H9 (cell line): ENCODE results near the gene LRTM2. TPM values are rescaled to one million over a fixed set of nuclear protein-coding genes. Genes with fewer than 3 reads are reported as not detected.

ENCODE experiments used
- DNase-seq: peaks from one replicate; pipeline ENCODE4 v3.0.0-alpha.2; 2017
- H2AFZ ChIP-seq: one replicate; pipeline ENCODE4 v1.6.1; 2013; ENCODE audit warnings: mild to moderate bottlenecking, low read length, control low read depth, moderate library complexity
- H2AK5ac ChIP-seq: 2 replicates; pipeline ENCODE4 v1.6.1; 2013; ENCODE audit warnings: low read length, control low read depth, mixed read lengths; ENCODE audit not compliant: insufficient read length
- H2BK120ac ChIP-seq: one replicate; pipeline ENCODE4 v1.6.1; 2013; ENCODE audit warnings: low read depth, mild to moderate bottlenecking, low read length, control low read depth, inconsistent platforms; ENCODE audit not compliant: poor library complexity, severe bottlenecking
- H2BK12ac ChIP-seq: 2 replicates; pipeline ENCODE4 v1.6.1; 2013; ENCODE audit warnings: low read length, control low read depth, mixed read lengths, low read depth; ENCODE audit not compliant: insufficient read length
- H2BK15ac ChIP-seq: 2 replicates; pipeline ENCODE4 v1.6.1; 2013; ENCODE audit warnings: low read depth, low read length, control low read depth
- H2BK20ac ChIP-seq: one replicate; pipeline ENCODE4 v1.6.1; 2013; ENCODE audit warnings: low read depth, mild to moderate bottlenecking, low read length, control low read depth, inconsistent platforms; ENCODE audit not compliant: poor library complexity, severe bottlenecking
- H2BK5ac ChIP-seq: 2 replicates; pipeline ENCODE4 v1.6.1; 2013; ENCODE audit warnings: low read length, control low read depth, mixed read lengths; ENCODE audit not compliant: insufficient read length
- H3K14ac ChIP-seq: 2 replicates; pipeline ENCODE4 v1.6.1; 2013; ENCODE audit warnings: low read length, control low read depth; ENCODE audit not compliant: insufficient read depth
- H3K18ac ChIP-seq: 2 replicates; pipeline ENCODE4 v1.6.1; 2013; ENCODE audit warnings: low read depth, mild to moderate bottlenecking, mixed read lengths, low read length, control low read depth; ENCODE audit not compliant: insufficient read length
- H3K23ac ChIP-seq: 2 replicates; pipeline ENCODE4 v1.6.1; 2013; ENCODE audit warnings: low read length, control low read depth, mixed read lengths, low read depth; ENCODE audit not compliant: insufficient read length
- H3K23me2 ChIP-seq: 2 replicates; pipeline ENCODE4 v1.6.1; 2013; ENCODE audit warnings: low read depth, mild to moderate bottlenecking, mixed read lengths, low read length, control low read depth; ENCODE audit not compliant: insufficient read length, poor library complexity, severe bottlenecking
- H3K27ac ChIP-seq: 2 replicates; pipeline ENCODE4 v1.5.1; 2013; ENCODE audit warnings: low read length, control low read depth, mixed read lengths, low read depth; ENCODE audit not compliant: insufficient read length
- H3K27me3 ChIP-seq: 2 replicates; pipeline ENCODE4 v1.6.1; 2013; ENCODE audit warnings: low read length, control low read depth, inconsistent platforms; ENCODE audit not compliant: insufficient read depth
- H3K4ac ChIP-seq: 2 replicates; pipeline ENCODE4 v1.6.1; 2013; ENCODE audit warnings: low read depth, mild to moderate bottlenecking, control low read depth, inconsistent platforms, low read length, moderate library complexity
- H3K4me1 ChIP-seq: 2 replicates; pipeline ENCODE4 v1.6.1; 2013; ENCODE audit warnings: low read length, control low read depth, inconsistent platforms; ENCODE audit not compliant: insufficient read depth
- H3K4me2 ChIP-seq: 2 replicates; pipeline ENCODE4 v1.6.1; 2013; ENCODE audit warnings: low read length, control low read depth, mixed read lengths; ENCODE audit not compliant: insufficient read length, insufficient read depth
- H3K56ac ChIP-seq: 2 replicates; pipeline ENCODE4 v1.6.1; 2013; ENCODE audit warnings: low read depth, mild to moderate bottlenecking, mixed read lengths, low read length, control low read depth; ENCODE audit not compliant: insufficient read length
- H3K79me1 ChIP-seq: 2 replicates; pipeline ENCODE4 v1.6.1; 2013; ENCODE audit warnings: low read depth, mild to moderate bottlenecking, moderate library complexity, low read length, control low read depth, inconsistent platforms; ENCODE audit not compliant: insufficient read depth, poor library complexity, severe bottlenecking
- H3K79me2 ChIP-seq: 2 replicates; pipeline ENCODE4 v1.6.1; 2013; ENCODE audit warnings: low read length, control low read depth, inconsistent platforms; ENCODE audit not compliant: insufficient read depth
- H3K9ac ChIP-seq: 2 replicates; pipeline ENCODE4 v1.6.1; 2013; ENCODE audit warnings: low read length, control low read depth, mixed read lengths; ENCODE audit not compliant: insufficient read length; ENCODE audit errors: extremely low read depth
- H3K9me3 ChIP-seq: one replicate; pipeline ENCODE4 v1.6.1; 2013; ENCODE audit warnings: low read depth, low read length, inconsistent platforms; ENCODE audit not compliant: control insufficient read depth
- H3T11ph ChIP-seq: one replicate; pipeline ENCODE4 v1.6.1; 2013; ENCODE audit warnings: mild to moderate bottlenecking, low read length, control low read depth, inconsistent platforms
- H4K20me1 ChIP-seq: one replicate; pipeline ENCODE4 v1.6.1; 2013; ENCODE audit not compliant: control insufficient read depth, insufficient read length, insufficient read depth
- H4K5ac ChIP-seq: 2 replicates; pipeline ENCODE4 v1.6.1; 2013; ENCODE audit warnings: low read depth, mild to moderate bottlenecking, mixed read lengths, low read length, control low read depth; ENCODE audit not compliant: insufficient read length
- H4K8ac ChIP-seq: replicated peaks from 2 replicates; pipeline ENCODE4 v1.6.1; 2013; ENCODE audit warnings: low read length, control low read depth, mixed read lengths, low read depth; ENCODE audit not compliant: insufficient read length
- H4K91ac ChIP-seq: 2 replicates; pipeline ENCODE4 v1.6.1; 2013; ENCODE audit warnings: low read depth, mild to moderate bottlenecking, moderate library complexity, mixed read lengths, low read length, control low read depth; ENCODE audit not compliant: insufficient read length
- H3K27ac Mint-ChIP-seq, 3 experiments: 2 replicates in 2 of 3; 3 replicates in 1 of 3; pipeline ENCODE4 v1.8.0; 2020 to 2021; ENCODE audit warnings: mixed read lengths in 3 of 3, mild to moderate bottlenecking in 1 of 3, moderate library complexity in 1 of 3
- H3K27me3 Mint-ChIP-seq: 2 replicates; pipeline ENCODE4 v1.8.0; 2021; ENCODE audit warnings: low read depth, mild to moderate bottlenecking, moderate library complexity, mixed read lengths
- H3K36me3 Mint-ChIP-seq, 3 experiments: 2 replicates in 2 of 3; 3 replicates in 1 of 3; pipeline ENCODE4 v1.8.0; 2020 to 2021; ENCODE audit warnings: low read depth in 3 of 3, mixed read lengths in 3 of 3; ENCODE audit not compliant: insufficient read depth in 1 of 3
- H3K4me1 Mint-ChIP-seq, 2 experiments: 2 replicates each; pipeline ENCODE4 v1.8.0; 2020; ENCODE audit warnings: mixed read lengths in 2 of 2
- H3K4me3 Mint-ChIP-seq, 2 experiments: 2 replicates in 1 of 2; 3 replicates in 1 of 2; pipeline ENCODE4 v1.8.0; 2020 to 2021; ENCODE audit warnings: mild to moderate bottlenecking in 2 of 2, mixed read lengths in 2 of 2, moderate library complexity in 1 of 2
- H3K9me3 Mint-ChIP-seq, 2 experiments: 2 replicates in 1 of 2; 3 replicates in 1 of 2; pipeline ENCODE4 v1.8.0; 2020; ENCODE audit warnings: mild to moderate bottlenecking in 2 of 2, mixed read lengths in 2 of 2, moderate library complexity in 1 of 2
- CTCF ChIP-seq: fragments of 200-600 bp; sonication (generic); conservative IDR thresholded peaks from 3 replicates; pipeline ENCODE4 v1.8.0; 2021; ENCODE audit warnings: antibody characterized with exemption, mild to moderate bottlenecking
- WGBS: extraction: QIAGEN DNeasy Blood & Tissue Kit; methylation state at CpG from one replicate; pipeline ENCODE4 v1.1.7; 2013; ENCODE audit warnings: missing lambda C conversion rate, low lambda C conversion rate, mixed read lengths; ENCODE audit not compliant: insufficient read length; ENCODE audit errors: extremely low coverage; 5-methylcytosine and 5-hydroxymethylcytosine counted together
- total RNA-seq: library from RNA; stranded (reverse); gene quantifications from 2 replicates; pipeline ENCODE4 v1.2.1, GENCODE V29; 2021

The LRTM2 gene
- total RNA-seq, 1 experiment from 2014 or later, result not detected

GRCh38 chr12:1826867-1827705 is 6.7 kb downstream of the LRTM2 start:
- TF ChIP-seq CTCF, result no peak
- Mint-ChIP-seq H3K27ac (no peak overlapping the region; a peak in 1 of 7 replicates), H3K4me1 (peaks cover 8 to 42% of the 10 kb centered on the region in 2 experiments), H3K27me3 (peaks cover 30% of the 10 kb centered on the region), H3K36me3 (no peaks in the 10 kb centered on the region), H3K9me3 (no peaks in the 10 kb centered on the region), H3K4me3 (no peak overlapping the region)
- no peaks in the 10 kb centered on the region for H3K4me1 ChIP-seq
- no peak overlapping the region for H3K27ac ChIP-seq
- H3K79me1 ChIP-seq, result no peaks in the 10 kb centered on the region
- no peak overlapping the region for H4K8ac ChIP-seq
- no peaks in the 10 kb centered on the region for H3K79me2 ChIP-seq
- H2BK20ac ChIP-seq, result no peak overlapping the region
- no peak overlapping the region for H3K9ac ChIP-seq
- no peak overlapping the region for H2AFZ ChIP-seq
- H3K14ac ChIP-seq, result no peak overlapping the region
- no peak for DNase-seq
- H3K9me3 ChIP-seq, result no peaks in the 10 kb centered on the region
- no peaks in the 10 kb centered on the region for H3K27me3 ChIP-seq
- H3K18ac ChIP-seq, result no peak overlapping the region
- H2AK5ac ChIP-seq, result no peak overlapping the region
- no peak overlapping the region for H3K4me2 ChIP-seq
- no peak overlapping the region for H4K91ac ChIP-seq
- H4K5ac ChIP-seq, result no peak overlapping the region
- no peak overlapping the region for H3T11ph ChIP-seq
- H3K23ac ChIP-seq, result no peak overlapping the region
- no peak overlapping the region for H3K4ac ChIP-seq
- no CpG with 5 or more reads among the region's 25 CpGs for WGBS
- H3K23me2 ChIP-seq, result no peaks in the 10 kb centered on the region
- no peaks in the 10 kb centered on the region for H4K20me1 ChIP-seq
- no peak overlapping the region for H2BK120ac ChIP-seq
- no peak overlapping the region for H2BK15ac ChIP-seq
- no peak overlapping the region for H2BK5ac ChIP-seq
- no peak overlapping the region for H3K56ac ChIP-seq
- no peak overlapping the region for H2BK12ac ChIP-seq
